H7 (cell line): ENCODE data around the gene USF2. TPM values are rescaled to one million over a fixed set of nuclear protein-coding genes. Genes with fewer than 3 reads are reported as not detected.
"Not testable (repeated sequence)": the region's sequence is repeated elsewhere in the genome, so short reads cannot be mapped to it uniquely, and the experiment has no call there.

Source experiments
- DNase-seq: peaks from one replicate; pipeline ENCODE4 v3.0.0; 2012
- H3K27me3 ChIP-seq: 2 replicates; pipeline ENCODE4 v1.6.0; 2011; ENCODE audit warnings: mild to moderate bottlenecking, low read length; ENCODE audit not compliant: control insufficient read depth, insufficient read depth
- H3K36me3 ChIP-seq: replicated peaks from 2 replicates; pipeline ENCODE4 v1.5.1; 2011; ENCODE audit warnings: low read length; ENCODE audit not compliant: control insufficient read depth, insufficient read depth
- H3K4me3 ChIP-seq: 2 replicates; pipeline ENCODE4 v1.5.1; 2011; ENCODE audit warnings: low read depth, mild to moderate bottlenecking, control low read depth, low read length, moderate library complexity; ENCODE audit not compliant: insufficient read depth
- total RNA-seq: library from RNA; depleted of rRNA; stranded (reverse); fragments of >200 nt; shearing (Covaris generic); gene quantifications from 2 replicates; pipeline ENCODE4 v1.2.3, GENCODE V29; 2014

Gene USF2
- total RNA-seq, 1 experiment from 2014 or later = 79.3 TPM

DNA sequence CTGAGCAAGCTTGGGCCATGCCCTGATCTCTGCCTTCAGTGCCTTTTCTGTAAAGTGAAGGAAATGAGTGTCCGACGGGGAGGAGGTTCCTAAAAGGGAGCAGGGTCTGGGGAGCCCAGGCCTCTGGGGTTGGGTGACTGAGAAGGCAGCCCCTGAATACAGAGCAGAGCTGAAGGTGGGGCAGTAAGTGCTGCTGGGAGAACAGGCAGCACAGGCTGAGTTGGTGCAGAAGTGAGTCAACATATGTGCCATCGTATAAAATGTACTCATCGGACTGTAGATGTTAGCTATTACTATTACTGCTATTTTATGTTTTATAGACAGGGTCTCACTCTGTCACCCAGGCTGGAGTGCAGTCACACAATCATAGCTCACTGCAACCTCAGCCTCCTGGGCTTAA, 12.5 kb downstream of the USF2 start:
- Histone ChIP-seq H3K4me3 (no peak overlapping the region), H3K27me3 (0 out of 2 replicates have a peak, but pooled peaks cover 3% of the 10 kb centered on the region), H3K36me3 (peaks cover 1% of the 10 kb centered on the region; the same call in 1 of the 2 replicates)
- DNase-seq = no peak

DNA sequence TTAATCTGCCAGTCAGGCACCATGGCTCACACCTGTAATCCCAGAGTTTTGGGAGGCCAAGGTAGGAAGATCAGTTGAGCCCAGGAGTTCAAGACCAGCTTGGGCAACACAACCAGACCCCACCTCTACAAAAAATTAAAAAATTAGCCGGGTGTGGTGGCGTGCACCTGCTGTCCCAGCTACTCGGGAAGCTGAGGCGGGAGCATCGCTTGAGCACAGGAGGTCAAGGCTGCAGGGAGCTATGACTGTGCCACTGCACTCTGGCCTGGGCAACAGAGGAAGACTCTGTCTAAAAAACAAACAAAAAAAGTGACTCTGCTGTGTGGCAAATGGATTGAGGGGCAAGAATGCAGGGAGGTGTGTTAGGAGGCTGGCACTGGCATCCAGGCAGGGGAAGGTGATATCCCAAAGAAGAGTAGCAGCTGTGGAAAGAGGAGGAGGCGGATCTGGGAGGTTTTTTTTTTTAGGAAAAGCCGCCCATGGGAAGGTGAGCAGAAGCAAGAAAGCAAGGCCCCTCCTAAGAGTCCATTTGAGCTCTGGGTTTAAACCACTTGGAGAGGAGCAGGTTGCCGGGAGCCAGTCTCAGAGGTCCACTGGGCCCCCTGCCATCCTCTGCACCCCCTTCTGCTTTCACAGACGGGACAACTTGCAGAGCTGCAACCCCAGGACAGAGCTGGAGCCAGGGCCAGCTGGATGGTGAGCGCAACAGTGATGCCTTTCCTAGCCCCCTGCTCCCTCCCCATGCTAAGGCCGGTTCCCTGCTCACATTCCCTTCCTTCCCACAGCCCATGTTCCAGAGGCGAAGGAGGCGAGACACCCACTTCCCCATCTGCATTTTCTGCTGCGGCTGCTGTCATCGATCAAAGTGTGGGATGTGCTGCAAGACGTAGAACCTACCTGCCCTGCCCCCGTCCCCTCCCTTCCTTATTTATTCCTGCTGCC, 15.7 kb downstream of the USF2 start:
- no peaks in the 10 kb centered on the region for H3K36me3 ChIP-seq
- H3K4me3 ChIP-seq = no peak overlapping the region
- H3K27me3 ChIP-seq = 0 out of 2 replicates have a peak, but pooled peaks cover 3% of the 10 kb centered on the region
- peak; percentile 68 for DNase-seq

DNA sequence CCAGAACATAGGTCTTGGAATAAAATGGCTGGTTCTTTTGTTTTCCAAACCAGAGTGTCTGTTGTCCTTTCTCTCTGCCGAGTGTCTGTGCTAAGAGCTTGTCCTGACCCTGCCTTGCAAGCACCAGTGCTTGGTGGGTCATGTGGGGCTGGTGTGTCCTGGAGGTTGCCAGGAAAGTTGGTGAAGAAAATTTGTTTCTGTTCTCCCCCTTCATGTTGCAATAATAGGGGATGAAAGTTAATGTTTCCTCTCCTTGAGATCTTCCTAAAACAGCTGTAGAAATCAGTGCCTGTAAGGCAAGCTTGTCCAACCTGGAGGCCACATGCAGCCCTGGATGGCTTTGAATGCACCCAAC, 16.3 kb downstream of the USF2 start:
- H3K27me3 ChIP-seq = 0 out of 2 replicates have a peak, but pooled peaks cover 3% of the 10 kb centered on the region
- no peak for DNase-seq
- no peak overlapping the region for H3K4me3 ChIP-seq
- H3K36me3 ChIP-seq = no peaks in the 10 kb centered on the region

DNA sequence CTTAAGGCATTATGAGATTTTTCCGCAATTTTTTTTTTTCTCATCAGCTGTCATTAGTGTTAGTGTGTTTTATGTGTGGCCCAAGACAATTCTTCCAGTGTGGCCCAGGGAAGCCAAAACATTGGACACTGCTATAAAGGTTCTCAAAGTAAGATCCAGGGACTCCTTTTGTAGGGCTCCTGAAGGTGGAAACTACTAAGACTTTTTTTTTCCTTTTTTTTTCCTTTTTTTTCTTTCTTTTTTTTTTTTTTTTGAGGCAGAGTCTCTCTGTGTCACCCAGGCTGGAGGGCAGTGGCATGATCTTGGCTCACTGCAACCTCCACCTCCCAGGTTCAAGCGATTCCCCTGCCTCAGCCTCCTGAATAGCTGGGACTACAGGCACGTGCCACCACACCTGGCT, 16.7 kb downstream of the USF2 start:
- not testable (repeated sequence) for H3K36me3 ChIP-seq, H3K27me3 ChIP-seq, H3K4me3 ChIP-seq, DNase-seq

DNA sequence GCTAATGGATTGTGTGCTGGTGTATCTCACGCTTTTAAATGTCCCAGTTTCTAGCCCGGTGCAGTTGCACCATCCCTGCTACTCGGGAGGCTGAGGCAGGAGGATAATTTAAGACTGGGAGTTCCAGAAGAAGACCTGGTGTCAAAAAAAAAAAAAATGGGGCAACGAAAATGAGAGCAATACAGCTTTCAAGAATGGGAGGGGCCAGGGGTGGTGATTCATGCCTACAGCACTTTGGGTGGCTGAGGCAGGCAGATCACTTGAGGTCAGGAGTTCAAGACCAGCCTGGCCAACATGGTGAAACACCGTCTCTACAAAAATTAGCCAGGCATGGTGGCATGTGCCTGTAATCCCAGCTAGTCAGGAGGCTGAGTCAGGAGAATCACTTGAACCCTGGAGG, 17.3 kb downstream of the USF2 start:
- not testable (repeated sequence) for DNase-seq, H3K36me3 ChIP-seq, H3K4me3 ChIP-seq, H3K27me3 ChIP-seq

DNA sequence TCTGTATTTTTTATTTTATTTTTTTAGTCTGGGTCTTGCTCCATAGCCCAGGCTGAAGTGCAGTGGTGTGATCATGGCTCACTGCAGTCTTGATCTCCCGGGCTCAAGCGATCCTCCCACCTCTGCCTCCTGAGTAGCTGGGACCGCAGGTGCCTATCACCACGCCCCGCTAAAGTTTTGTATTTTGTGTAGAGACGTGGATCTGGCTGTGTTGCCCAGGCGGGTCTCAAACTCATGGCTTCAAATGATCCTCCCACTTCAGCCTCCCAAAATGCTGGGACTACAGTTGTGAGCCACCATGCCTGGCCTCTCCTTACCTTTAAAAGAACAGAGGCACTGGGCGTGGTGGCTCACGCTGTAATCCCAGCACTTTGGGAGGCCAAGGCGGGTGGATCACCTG, 19.0 kb downstream of the USF2 start:
- no peaks in the 10 kb centered on the region for H3K36me3 ChIP-seq
- H3K4me3 ChIP-seq = no peak overlapping the region
- no peaks in the 10 kb centered on the region for H3K27me3 ChIP-seq
- no peak for DNase-seq

DNA sequence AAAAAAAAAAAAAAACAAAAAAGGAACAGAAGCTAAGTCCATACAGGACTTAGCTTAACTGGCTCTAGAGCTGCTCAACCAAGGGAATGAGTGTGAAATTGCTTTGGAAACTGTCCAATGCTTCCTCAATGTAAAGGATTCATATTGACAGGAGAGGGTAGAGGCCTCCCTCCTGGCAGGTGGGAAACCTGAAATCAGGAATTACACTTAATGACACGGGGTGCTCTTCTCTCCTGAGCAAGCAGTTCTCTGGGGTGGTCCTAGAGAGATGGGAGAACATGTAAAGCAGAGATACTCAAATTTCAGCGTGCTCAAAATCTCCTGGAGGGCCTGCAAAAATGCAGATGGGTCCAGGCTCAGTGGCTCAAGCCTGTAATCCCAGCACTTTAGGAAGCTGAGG, 19.6 kb downstream of the USF2 start:
- Histone ChIP-seq H3K27me3 (no peaks in the 10 kb centered on the region), H3K36me3 (no peaks in the 10 kb centered on the region), H3K4me3 (no peak overlapping the region)
- DNase-seq = no peak

DNA sequence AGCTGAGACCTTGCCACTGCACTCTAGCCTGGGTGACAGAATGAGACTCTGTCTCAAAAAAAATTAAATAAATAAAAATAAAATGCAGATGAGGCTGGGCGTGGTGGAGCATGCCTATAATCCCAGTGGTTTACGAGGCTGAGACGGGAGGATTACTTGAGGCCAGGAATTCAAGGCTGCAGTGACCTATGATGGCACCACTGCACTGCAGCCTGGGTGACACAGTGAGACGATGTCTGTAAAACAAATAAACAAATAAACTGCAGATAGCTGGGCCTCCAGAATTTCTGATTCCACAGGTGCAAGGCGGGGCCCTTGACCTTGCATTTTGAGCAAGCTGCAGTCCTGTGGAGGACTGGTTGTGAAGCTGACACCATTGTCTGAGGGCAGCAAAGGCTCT, 20.1 kb downstream of the USF2 start:
- DNase-seq = no peak
- H3K36me3 ChIP-seq = no peaks in the 10 kb centered on the region
- H3K4me3 ChIP-seq = no peak overlapping the region
- H3K27me3 ChIP-seq = no peaks in the 10 kb centered on the region

DNA sequence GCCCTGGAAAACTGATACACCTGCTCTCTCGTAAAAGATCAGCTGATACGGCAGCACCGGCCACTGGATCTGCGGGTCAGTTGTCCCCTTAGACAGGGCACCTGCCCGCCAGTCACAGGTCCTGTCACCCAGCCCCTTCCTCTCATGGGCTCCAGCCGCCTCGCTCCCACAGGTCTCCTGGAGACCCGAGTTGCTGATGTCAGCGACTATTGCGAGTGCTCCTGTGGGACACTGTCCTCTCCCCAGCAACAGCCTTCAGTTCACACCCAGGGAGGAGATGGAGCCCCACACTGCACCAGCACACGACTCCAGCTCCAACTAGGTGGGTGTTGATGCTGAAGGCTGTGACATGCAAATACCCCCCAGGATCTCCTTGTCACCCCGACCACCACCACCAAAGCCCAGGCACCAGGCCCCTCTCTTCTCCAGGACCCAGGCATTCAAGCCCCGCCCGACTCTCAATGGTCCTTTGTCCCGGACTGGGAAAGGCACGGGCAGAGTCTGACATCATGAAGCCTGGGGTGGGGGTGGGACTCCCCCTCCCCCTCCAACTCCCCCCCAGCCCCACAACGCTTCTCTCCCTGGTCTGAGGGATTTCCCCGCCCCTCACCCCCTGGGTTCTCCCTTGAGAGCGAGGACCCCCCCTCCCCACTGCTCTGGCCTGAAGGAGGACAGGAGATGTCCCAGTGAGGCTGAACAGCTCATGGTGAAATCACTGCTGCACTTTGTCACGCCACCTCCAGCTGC, 21.8 kb downstream of the USF2 start:
- Histone ChIP-seq H3K36me3 (no peaks in the 10 kb centered on the region), H3K27me3 (no peaks in the 10 kb centered on the region), H3K4me3 (no peak overlapping the region)
- peak; percentile 62 for DNase-seq

DNA sequence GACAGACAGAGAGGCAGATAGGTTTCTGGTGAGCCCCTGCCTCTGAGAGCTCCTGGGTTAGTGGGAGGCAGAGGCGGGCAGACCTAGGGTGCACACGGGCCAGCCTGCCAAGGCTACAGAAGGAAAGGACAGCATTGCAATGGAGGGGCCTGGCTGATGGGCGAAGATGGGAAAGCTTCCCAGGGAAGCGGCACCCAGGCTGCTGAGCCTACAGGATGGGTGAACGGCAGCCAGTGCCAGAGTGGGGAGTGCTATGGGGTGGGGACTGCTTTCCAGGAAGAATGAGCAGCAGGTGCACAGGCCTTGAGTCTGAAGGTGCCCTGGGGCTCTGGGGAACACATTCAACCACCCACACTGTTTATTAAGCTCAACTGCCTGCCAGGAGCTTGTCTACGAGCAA, 22.5 kb downstream of the USF2 start:
- Histone ChIP-seq H3K4me3 (no peak overlapping the region), H3K36me3 (no peaks in the 10 kb centered on the region), H3K27me3 (no peaks in the 10 kb centered on the region)
- peak; percentile 48 for DNase-seq

DNA sequence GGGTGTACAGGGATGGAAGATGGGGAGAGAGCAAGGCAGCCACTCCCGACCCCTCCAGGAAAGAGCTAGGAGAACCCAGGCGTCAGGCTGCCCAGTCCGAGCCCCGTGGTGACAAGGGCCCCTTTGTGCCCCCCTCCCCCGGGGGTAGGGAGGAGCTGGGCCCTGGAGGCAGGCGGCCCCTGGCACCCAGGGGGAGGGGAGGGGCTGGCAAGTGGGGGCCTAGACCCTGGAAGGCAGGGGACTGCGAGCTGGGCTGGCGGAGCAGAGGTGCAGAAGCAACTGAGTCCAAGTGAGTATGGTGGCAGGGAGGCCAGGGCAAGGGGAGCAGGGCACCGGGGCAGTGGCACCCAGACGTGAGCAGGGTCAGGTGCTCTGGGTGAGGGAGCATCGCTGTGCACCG, 23.2 kb downstream of the USF2 start, which contains the start of gene MAG:
MAG (plus strand) TSS at position 246 of the 400 bp plus-strand sequence. CDS start 3,248 bp downstream, outside the sequence.
- peak; percentile 62 for DNase-seq
- H3K36me3 ChIP-seq = no peaks in the 10 kb centered on the region
- no peaks in the 10 kb centered on the region for H3K27me3 ChIP-seq
- H3K4me3 ChIP-seq = no peak within 1 kb of the TSS

DNA sequence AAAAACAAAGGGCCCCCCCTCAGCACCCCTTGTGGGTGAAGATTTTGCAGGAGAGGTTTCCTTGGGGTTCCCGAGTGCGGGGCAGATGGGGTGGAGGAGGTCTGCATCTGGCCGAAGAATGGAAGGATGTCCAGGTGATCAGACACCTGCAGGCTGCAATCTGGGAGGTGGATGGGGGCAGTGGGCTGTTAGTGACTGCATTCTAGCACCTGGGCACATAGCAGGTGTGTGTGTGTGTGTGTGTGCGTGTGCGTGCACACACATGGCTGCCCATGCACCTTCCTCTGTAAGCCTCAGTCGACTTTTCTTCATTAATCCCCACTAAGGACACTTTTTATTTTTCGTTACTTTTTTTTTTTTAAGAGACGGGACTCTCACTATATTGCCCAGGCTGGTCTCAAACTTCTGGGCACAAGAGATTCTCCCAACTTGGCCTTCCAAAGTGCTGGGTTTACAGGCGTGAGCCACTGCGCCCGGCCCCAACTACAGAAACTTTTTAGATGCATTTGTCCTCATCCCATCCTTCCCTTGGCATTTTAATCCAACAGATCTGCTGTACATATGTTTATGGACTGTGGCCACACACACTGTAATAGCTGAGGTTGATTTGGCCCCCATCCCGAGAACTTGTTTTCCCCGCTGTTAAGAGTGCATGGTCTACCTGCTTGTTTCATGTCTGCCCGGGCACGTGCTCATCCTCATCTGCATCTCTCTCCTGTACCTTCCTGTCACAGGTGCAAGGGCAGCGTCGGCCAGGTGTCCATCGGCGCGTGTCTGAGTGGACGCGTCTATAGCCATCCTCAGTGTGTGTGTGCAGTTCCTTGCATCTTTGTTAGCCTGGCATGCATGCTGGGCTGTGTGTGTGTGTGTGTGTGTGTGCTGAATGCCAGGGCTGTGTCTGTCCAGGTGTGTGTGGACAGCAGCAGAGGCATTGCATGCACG, 23.9 kb downstream of the USF2 start:
- no peak for DNase-seq

DNA sequence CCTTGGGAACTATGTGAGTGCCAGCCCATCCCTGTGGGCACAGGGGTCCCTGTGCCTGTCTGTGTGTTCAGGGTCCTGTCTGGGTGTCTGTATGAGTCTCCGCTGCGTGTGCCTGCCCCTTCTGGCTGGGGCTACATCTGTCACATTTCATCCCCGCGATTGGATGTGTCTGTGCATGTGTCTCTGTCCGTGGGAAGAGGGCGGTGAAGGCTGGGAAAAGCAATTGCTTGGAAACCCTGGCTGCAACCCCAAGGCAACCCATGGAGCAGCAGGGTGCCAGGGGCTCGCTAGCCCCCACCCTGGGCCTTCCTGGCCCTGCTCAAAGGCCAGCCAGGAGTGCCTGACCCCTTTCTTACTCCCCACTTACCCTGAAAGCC, 24.6 kb downstream of the USF2 start:
- Histone ChIP-seq H3K36me3 (no peaks in the 10 kb centered on the region), H3K4me3 (no peak overlapping the region), H3K27me3 (no peaks in the 10 kb centered on the region)
- no peak for DNase-seq

More for the DNA sequence above, 23.9 kb downstream of the USF2 start:
- H3K4me3 ChIP-seq = no peak overlapping the region
- no peaks in the 10 kb centered on the region for H3K36me3 ChIP-seq
- no peaks in the 10 kb centered on the region for H3K27me3 ChIP-seq

DNA sequence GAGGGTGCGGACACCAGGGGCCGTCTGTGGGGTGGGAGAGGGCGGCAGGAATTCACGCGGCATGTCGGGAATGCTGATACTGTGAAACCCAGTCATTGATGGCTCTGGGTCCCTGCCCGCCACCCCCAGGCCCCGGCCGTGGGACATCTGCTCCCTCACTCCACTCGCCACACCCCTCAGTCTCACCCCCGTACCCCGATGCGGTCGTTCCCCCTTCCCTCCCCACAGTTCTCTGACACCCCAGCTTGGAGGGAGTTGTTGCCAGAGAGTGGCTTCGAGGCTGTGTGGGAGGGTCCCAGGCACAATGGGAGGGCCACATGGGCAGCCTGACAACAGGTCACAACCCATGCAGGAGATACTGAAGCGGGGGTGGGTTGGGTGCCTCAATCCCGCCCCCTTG, 25.0 kb downstream of the USF2 start:
- Histone ChIP-seq H3K27me3 (no peaks in the 10 kb centered on the region), H3K36me3 (no peaks in the 10 kb centered on the region), H3K4me3 (no peak overlapping the region)
- peak; percentile 73 for DNase-seq
